ENCODE results near the gene MBNL1.

DNA sequence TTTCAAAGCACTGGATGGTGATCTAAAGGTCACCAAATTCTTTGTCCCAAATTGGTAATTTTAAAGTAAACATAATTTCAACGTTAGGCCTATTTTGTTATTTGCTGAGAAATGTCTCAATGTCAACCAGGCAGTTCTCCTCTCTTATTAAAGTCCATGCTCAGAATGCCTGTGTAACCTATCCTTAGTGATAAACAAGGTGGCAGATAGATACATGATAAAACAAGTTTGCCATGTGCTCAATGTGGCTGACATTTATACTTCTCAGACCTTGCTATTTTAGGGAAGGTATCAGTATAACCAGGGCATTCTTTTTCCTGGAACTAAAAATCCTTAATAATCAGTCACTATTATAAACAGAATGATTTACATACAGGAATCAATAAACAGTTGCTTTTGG, 8.5 kb downstream of the MBNL1 start:
- TF ChIP-seq, protein P1, sequence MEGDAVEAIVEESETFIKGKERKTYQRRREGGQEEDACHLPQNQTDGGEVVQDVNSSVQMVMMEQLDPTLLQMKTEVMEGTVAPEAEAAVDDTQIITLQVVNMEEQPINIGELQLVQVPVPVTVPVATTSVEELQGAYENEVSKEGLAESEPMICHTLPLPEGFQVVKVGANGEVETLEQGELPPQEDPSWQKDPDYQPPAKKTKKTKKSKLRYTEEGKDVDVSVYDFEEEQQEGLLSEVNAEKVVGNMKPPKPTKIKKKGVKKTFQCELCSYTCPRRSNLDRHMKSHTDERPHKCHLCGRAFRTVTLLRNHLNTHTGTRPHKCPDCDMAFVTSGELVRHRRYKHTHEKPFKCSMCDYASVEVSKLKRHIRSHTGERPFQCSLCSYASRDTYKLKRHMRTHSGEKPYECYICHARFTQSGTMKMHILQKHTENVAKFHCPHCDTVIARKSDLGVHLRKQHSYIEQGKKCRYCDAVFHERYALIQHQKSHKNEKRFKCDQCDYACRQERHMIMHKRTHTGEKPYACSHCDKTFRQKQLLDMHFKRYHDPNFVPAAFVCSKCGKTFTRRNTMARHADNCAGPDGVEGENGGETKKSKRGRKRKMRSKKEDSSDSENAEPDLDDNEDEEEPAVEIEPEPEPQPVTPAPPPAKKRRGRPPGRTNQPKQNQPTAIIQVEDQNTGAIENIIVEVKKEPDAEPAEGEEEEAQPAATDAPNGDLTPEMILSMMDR (conservative IDR thresholded peaks at IDR 0.05; ENCODE audit: low read length), result no peak
- no peak for TF ChIP-seq EZH2phosphoT487 (IDR thresholded peaks at IDR 0.05; ENCODE audit: borderline replicate concordance, low read depth, low read length)
